ENCODE measurements around the gene MYBBP1A.

- TF ChIP-seq CTCF (IDR thresholded peaks at IDR 0.05; ENCODE audit: poor library complexity) (no peak), EZH2 (IDR thresholded peaks at IDR 0.05; ENCODE audit: borderline replicate concordance) (no peak), EZH2phosphoT487 (IDR thresholded peaks at IDR 0.05; ENCODE audit: low read depth, severe bottlenecking, unreplicated experiment) (no peak)
Measured at GRCh38 chr17:4498461-4499397, 56.5 kb downstream of the MYBBP1A start, which contains the start of gene SPNS2.

Data from hepatocyte (in vitro differentiated cells).